GM18517 (cell line): ENCODE data around the gene CISH.

Source experiments
- ATAC-seq: cut with Tn5 transposase; IDR thresholded peaks from one replicate; pipeline ENCODE4 v1.9.1; 2021; ENCODE audit warnings: mild to moderate bottlenecking, moderate library complexity; ENCODE audit not compliant: unreplicated experiment

The CISH gene

DNA sequence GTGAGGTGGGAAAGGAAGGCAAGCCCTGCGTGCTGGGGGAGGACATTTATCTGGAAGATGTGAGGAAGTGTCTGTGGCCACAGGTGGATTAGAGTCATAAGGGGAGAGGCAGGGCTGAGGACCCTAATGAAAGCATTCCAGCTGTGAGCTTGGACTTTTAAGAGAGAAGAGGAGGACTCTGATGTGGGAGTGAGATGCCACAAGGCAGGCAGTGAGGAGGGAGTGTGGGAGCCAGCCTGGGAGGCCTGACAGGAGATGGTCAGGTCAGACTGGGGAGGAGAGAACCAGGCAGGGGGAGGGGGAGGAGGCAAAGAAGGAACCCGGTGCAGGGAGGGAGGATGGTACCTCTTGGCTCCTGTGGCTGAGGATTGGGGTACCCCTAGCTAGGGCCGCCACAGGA is 26.4 kb upstream of the CISH start:
- ATAC-seq: no peak

DNA sequence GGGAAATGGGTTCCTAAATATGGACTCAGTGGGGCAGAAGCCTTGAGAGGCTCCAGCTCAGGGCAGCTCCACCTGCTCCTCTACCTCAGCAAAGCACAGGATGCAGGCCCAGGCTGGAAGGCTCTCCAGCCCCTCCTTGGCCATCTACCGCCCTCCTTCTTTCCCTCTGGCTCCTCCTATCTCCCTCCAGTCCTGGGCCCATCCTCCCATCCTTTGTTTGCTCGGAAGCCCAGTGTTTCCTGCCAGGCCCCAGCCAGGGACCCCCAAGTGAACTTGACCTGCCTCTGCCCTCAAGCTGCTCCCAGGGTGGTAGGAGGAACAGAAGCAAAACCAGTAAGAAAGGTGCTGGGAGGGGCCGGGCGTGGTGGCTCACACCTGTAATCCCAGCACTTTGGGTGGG is 25.4 kb upstream of the CISH start:
- ATAC-seq: no peak

DNA sequence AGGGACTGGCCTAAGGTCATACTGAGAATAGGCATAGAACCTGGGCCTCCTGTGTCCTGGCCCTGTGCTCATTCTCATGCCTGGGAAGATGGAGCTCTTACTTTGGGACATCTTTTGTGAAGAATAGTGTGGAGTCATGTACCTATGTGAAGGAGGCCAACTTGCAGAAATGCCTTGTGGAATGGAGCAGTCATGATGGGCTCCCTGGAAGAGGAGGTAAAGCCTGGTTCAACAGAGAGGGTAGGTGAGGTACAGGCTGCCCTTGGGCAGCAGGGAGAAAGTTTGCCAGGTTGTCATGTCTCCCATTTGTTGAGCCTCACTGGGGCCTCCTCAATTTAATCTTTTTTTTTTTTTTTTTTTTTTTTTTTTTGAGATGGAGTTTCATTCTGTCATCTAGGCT is 23.5 kb upstream of the CISH start:
- ATAC-seq: no peak

DNA sequence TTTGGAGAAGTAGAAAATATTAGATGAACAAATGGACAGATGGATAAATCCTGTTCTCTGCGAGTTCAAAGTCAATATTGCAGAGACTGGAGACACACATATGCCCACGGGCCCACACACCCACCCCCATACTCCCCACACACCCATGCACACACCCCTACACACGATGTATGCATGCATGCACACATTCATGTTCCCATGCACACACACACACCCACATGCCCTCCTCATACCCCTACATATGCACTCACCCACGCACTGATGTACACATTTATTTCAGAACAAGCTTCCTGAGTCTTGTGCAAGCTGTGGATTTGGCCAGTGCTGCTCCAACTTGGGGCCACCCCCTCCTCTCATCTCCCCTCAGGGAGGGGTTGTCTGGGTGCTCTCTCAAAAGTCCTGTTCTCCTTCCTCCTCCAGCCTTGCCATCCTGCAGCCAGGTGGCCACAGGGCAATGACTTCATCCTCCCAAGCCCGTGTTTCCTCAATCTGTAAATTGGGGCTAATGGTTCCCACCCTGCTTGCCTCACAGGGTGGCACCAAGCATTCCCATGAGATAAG is 21.7 kb upstream of the CISH start:
- no peak for ATAC-seq

DNA sequence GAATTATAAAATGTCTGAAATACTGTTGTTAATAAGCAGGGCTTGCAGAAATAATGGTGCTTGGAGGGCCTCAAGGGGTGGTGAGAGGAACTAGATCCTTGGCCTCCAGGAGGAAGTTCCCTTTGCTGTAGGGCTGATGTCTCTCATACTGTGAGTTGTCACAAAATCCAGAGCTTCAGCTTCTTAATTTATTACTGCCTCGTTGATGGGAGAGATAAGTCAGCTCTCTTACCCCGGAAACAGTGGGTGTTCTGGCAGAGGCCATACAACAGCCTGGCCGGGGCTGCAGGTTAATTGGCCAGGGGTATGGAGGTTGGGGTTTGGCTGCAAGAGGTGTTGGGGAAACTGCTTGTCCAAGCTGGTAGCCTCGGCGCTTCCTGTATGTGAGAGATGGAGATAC is 20.9 kb upstream of the CISH start:
- ATAC-seq: no peak

DNA sequence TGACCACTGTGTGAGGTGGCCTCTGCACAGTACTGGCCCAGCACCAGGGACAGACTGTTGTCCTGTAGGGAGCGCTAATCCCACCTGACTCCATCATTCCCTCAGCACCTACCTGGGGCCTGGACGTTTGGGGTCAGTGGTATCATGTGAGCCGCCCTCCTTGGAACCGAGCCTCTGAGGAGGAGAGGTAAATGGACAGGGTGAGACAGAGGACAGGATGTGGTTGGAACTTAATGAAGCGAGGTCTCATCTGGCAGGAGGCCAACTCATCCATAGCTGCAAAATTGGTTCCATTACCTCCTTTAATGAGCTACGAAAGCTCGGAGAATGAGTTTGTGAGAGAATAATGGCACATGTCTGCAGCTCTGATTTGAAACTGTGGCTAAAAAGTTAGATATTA is 19.3 kb upstream of the CISH start:
- no peak for ATAC-seq

DNA sequence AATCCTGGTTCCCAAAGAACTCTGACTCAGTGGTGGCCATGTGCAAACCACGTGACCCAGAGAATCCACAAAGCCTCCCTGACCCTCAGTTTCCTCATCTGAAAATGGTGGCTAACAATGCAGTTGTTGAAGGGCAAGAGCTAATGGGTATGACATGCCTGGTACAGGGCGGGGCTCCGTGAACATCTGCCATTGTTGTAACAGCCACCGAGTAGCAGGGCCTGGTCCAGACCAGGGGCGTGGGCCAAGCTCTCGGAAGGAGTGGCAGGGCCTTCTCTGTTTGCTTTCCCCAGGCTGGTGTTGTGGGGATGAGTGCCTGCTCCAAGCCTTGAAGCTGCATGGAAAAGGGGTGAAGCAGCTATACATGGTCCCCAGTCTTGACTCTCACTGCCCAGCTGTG is 18.8 kb upstream of the CISH start:
- ATAC-seq: no peak

DNA sequence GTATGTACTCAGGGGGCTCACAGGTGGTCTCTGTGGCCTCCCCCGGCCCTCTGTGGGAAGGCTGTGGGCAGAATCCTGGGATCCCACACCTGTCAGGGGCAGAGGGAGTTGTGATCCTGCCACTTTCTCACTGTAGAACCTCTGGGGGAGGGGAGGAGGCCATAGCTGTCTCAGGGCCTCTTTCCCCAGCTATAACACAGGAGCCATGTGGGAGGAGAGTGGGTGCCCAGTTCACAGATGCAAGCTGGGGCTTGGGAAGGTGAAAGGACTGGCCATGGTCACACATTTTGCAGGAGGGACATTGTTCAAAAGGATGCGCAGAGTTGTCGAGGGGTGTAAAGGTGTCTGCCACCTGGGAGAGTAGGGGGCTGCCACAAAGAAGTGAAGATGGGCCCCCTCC is 17.0 kb upstream of the CISH start:
- no peak for ATAC-seq

DNA sequence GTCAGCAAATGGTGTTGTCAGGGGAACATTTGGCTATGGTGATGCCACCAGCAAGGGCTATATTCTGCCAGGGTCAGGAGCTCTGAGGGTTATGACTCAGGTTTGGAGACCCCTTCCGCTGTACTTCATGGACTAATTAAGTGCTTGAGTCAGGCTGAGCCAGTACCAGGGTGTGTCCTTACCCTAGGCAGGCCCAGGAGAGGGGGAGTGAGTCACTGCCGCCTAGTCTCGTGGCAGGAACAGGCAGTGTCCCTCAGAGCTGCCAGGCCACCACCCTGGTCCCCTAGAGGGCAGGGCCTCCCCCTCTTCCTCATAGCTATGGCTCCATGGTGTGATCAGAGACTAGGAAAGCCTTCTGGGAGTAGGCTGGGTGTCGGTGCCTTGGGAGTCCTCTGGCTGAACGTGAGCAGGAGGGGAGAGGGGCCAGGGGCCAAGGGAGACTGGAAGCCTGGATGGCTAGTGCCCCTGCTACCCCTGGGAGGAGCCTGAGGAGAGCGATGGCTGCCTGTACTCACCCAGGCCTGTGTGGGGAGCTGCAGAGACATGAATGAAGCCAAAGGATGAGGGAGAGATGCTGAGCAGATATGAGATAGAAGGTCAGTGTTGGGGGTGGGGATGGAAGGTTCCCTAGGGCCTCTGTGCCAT is 16.0 kb upstream of the CISH start:
- ATAC-seq: no peak

DNA sequence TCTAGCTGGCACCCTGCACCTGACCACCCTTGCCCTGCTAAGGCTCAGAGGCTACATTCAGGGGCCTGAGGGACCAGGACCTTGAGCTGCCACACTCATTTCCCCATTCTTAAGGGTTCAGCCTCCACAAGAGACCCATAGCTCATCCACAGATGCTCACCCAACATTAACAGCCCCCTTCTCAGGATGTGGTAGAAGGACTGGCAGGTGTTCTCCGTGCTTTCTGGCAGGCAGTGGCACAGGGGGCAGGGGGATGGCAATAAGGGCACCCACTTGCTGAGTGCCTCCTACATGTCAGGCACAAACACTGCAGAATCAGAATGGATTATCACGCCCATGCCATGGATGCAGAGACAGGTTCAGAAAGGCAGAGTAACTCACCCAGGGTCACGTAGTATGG is 14.8 kb upstream of the CISH start:
- ATAC-seq: no peak

DNA sequence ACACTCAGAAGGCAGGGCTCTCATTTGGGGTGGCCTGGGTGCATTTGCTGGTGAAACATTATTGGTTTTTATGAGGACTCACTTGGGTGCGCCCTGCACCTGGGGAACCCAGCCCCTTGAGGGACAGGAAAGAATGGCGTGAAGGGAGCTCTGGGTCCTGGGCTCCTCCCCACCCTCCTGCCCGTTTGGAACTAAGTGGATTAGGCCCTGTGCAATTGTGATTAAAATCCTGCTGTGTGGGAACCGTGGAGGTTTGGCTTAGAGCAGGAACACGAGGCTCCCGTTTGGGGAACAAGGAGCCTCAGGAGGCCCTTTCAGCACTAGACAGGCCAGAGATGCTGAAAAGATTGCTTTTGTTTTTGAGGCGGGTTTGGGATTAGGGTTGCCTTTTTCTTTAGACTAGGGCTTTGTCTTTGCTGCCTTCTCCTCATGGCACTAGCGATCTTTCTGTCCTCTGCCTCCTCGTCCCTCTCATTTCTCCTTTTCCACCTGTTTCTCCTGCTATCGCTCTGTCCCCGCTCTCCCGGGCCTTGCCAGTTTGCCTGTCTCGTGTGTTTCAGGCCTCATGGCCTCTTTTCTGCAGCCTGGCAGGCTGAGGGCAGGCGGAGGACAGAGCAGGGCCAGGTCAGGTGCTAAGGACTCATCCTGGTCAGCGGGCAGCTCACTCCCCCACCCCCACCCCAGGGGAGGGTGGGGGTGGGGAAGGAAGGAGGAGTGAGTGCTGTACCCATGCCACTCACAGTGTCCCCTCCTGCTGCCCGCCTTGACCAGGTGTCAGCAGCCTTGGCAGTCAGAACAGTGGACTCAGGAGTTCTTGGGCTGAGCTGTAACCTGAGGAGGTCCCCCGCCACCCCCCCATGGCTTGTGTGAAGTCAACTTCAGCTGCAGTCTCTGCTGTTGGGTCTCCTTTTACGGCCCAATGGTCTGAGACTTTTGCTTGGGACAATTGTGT is 13.9 kb upstream of the CISH start:
- no peak for ATAC-seq

DNA sequence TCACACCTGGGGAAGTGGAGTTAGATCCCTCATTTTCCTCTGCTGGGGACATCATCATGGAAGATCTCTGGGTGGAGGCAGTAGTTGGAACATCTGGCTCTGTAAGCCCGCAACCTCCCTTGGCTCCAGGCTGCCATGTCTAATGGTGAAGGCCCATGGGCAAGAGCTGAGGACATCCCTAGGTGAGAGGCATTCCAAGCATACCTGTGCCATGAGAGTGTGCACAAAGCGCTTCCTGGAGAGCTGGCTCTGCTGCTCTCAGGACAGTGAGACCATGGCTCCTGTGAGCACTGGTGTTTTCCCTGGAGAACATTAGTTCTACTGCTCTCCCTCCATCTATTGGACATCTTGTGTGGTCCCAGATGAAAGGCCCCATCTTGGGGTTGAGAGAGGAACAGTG is 13.1 kb upstream of the CISH start:
- no peak for ATAC-seq

DNA sequence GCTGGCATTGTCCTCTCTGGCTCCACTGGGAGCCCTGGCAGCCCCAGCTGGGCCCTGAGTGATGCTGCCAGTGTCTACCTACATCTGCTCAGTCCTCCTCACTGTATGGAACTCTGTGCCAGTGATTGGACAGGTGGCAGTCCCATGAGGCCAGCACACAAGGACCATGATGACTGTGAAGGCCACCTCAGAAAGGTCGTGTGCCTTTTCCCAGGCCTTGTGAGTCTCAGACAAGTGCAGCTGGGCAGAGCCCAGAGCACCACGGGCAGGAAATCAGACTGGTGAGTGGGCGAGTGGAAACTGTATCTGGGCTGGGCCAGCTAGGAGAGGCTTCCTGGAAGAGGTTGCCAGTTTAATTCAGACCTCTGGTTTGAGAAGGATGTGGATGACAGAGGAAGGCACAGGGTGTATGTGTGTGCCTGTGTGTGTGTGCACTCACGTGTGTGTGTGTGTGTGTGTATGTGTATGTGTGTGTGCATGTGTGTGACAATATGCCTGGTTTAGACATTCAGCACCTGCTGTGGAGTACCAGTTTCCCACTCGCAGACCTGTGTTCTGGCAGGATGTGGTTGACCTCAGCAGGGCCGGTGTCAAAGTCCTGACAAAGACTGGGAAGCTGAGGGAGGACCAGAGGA is 12.4 kb upstream of the CISH start:
- ATAC-seq: no peak

DNA sequence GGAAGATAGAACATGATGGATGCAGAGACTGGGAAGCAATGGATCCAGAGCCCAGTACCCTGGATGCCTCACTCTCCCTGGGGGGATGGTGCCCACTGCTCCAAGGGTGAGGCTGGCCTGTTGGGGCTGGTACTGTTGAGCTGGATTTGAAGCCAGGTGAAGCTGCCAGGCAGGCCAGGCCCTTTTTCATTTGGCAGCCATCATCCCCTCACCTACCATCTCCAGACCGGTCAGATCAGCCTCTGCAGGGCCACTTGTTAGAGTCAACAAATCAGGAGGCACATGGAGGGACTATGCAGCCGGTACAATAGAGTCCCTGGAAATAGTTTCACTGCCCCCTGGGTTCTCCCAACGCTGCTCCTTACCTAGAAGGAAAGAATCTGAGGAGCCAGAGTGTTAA is 11.3 kb upstream of the CISH start:
- ATAC-seq: no peak

DNA sequence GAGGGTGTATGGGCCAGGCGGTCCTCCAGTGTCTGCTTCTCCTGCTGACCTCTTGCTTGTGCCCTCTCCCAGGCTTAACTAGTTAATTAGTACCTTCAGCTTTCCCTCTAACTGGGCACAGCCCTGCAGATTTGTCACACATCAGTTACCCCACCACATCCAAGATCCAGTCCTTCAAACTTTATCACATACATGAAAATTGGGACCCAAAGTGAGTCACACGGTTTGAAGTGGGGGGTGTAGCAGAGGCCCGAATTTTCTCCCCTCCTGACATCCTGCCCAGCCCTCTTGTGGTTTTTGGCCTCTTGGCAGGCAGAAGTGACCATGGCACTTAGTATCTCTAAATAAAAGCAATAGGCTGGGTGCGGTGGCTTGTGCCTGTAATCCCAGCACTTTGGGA is 9.2 kb upstream of the CISH start:
- ATAC-seq: no peak

DNA sequence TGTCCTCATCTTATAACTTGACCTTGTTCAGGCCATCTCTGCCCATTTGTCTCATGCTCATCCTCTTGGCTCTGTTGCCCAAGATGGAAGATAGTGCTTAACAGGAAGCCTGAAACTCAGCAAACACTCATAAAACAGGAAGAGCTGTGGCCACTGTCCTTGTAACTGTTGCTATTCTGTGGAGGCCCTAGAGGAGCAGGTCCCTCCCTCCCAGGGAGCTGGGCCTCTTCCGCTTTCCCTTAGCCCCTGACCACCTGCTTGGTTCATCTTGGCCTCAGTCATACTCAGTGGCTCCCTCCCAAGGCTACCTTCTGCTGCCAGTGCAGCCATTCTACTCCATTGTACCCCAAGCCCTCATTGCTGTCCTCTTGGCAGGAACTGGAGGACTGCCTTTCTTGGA is 8.8 kb upstream of the CISH start:
- no peak for ATAC-seq

DNA sequence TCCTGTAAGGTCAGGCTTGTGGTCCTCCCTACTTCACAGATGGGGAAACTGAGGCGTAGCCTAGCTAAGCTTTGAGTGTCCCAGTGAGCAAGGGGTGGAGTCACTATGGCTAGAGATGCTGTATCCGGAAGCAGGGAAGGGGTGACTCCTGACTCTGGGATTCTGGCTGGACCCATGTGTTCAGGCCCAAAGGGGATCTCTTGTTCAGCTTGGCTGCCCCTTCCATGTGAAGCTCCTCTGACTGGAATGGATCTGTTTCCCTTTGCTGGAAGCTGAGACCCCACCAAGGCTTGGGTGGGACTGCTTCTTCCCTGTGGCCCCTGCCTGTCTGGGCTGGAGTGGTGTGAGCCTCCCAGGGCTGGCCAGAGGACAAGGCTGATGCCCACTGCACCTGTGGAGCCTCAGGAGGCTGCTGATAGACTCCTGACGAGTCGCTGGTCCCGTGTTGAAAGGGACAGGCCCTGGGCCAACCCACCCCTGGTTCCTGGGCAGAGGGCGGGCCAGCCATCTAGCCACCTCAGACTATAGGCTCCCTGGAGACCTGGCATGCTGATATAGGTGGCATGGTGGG is 6.4 kb upstream of the CISH start:
- ATAC-seq: no peak

DNA sequence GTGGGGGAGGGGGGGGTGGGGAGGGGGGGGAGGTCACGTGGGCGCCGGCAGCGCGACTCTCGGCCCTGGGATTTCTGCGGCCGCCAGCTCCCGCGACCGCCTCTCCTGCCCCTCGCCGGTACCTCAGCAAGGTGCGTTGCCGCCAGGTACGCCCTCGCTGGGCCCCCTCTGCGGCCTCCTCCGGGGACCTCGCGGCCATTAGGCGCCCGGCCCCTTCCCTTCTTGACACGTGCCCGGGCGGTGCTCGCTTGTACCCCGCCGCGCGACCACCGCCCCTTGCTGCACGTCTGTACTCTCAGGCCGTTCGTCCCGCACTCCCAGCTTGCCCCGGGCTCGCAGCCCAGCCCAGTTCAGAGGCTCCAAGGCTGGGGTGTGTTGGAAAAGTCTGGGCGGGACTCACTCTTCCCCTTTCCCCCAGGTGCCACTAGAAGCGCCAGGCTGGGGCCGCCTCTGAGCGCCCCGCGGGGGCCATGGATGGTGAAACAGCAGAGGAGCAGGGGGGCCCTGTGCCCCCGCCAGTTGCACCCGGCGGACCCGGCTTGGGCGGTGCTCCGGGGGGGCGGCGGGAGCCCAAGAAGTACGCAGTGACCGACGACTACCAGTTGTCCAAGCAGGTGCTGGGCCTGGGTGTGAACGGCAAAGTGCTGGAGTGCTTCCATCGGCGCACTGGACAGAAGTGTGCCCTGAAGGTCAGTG is 5.7 kb upstream of the CISH start, which contains the start of gene MAPKAPK3:
TSS of gene MAPKAPK3 (plus strand) at position 56 of the 696 bp plus-strand sequence. CDS start at position 471, 415 bp downstream.
- ATAC-seq: no peak

DNA sequence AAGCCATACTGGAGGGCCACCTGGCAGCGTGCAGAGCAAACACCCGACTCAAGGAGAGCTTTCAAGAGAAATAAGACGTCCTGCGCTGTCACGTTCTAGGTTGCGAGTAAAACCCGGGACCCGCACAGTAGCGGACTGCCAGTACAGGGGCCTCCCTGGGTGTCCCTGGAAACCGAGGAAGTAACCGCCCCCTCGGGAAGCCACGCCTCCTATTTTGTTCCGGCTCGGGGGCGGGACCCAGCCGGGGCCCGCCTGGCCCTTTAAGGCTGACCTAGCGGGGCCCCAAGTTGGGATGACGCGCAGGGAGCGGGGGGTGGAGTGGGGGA is 5.2 kb upstream of the CISH start:
- peak; percentile 49 for ATAC-seq

DNA sequence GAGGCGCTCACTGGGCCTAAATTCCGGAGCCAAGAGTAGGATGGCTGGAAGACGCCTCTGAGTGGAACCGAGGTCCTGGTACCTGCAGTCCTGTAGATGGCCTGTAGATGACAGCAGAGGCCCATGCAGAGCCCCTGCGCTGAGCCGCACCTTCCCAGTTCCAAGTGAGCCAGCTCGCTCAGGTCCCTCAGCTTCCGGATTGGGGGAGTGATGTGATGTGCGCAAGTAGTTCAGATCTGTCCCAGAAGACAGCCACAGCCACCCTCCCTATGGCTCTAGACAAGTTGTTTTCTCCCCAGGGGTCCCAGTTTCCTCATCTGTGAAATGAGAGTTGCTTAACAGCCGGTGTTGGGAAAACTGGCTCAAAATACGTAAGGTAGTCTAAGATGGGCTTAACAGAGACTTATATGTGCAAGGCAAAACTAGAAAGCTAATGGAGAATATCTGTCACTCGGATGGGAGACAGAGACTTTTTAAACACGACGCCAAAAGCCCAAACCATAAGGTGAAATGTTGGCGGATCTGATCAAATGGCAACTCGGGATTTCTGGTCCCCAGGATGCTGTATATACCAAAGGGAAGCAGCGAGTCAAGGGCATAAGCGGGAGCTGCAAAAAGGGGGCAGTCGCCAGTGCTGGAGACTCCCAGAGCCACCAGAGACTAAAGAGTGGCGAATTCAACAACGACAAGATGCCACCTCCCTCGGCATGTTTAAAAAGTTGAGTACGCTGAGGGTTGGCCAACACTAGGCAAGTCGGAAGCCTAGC is 4.6 kb upstream of the CISH start:
- ATAC-seq: no peak
